Central memory CD8-positive, alpha-beta T cell (primary cell): ENCODE results near the gene GCH1.

Experiments used
- ATAC-seq: fragments of 150-1000 bp; cut with Tn5 transposase; replicated peaks from 2 replicates; pipeline ENCODE4 v1.10.0; 2022; ENCODE audit warnings: mild to moderate bottlenecking, moderate FRiP score, moderate number of reproducible peaks; ENCODE audit not compliant: poor library complexity, severe bottlenecking; ENCODE audit errors: extremely low read depth
- DNase-seq, 2 donors: peaks; one replicate each; pipeline ENCODE4 v3.0.0; 2021; ENCODE audit warnings: low spot score in 2 of 2
- H3K27ac Mint-ChIP-seq: one replicate; pipeline ENCODE4 v1.8.0; 2022; ENCODE audit warnings: low read depth, mild to moderate bottlenecking, moderate library complexity, mixed read lengths
- H3K27me3 Mint-ChIP-seq: one replicate; pipeline ENCODE4 v1.8.0; 2022; ENCODE audit warnings: mixed read lengths
- H3K36me3 Mint-ChIP-seq: one replicate; pipeline ENCODE4 v1.8.0; 2022; ENCODE audit warnings: mild to moderate bottlenecking, moderate library complexity, mixed read lengths; ENCODE audit not compliant: insufficient read depth
- H3K4me1 Mint-ChIP-seq: one replicate; pipeline ENCODE4 v1.8.0; 2022; ENCODE audit warnings: mixed read lengths
- H3K4me3 Mint-ChIP-seq: one replicate; pipeline ENCODE4 v1.8.0; 2022; ENCODE audit warnings: mild to moderate bottlenecking, moderate library complexity, mixed read lengths
- H3K9me3 Mint-ChIP-seq: one replicate; pipeline ENCODE4 v1.8.0; 2022; ENCODE audit warnings: mixed read lengths

Gene GCH1

GRCh38 chr14:54829486-54830224 is 73.0 kb downstream of the GCH1 start:
- ATAC-seq: no peak
- Mint-ChIP-seq H3K36me3 (no peaks in the 10 kb centered on the region), H3K27me3 (no peaks in the 10 kb centered on the region), H3K27ac (no peak overlapping the region), H3K4me3 (no peak overlapping the region), H3K4me1 (no peaks in the 10 kb centered on the region), H3K9me3 (peaks cover 14% of the 10 kb centered on the region)
- DNase-seq: no peak

GRCh38 chr14:54828037-54828436 is 74.6 kb downstream of the GCH1 start:
- Mint-ChIP-seq H3K27me3 (no peaks in the 10 kb centered on the region), H3K9me3 (peaks cover 26% of the 10 kb centered on the region), H3K4me3 (no peak overlapping the region), H3K4me1 (no peaks in the 10 kb centered on the region), H3K27ac (no peak overlapping the region), H3K36me3 (no peaks in the 10 kb centered on the region)
- ATAC-seq (no peak), DNase-seq (no peak)

GRCh38 chr14:54823757-54824549 is 78.7 kb downstream of the GCH1 start:
- H3K4me3 Mint-ChIP-seq: no peak overlapping the region

GRCh38 chr14:54822685-54823084 is 79.9 kb downstream of the GCH1 start:
- no peak overlapping the region for H3K4me3 Mint-ChIP-seq
- DNase-seq: no peak
- peaks cover 26% of the 10 kb centered on the region for H3K9me3 Mint-ChIP-seq
- no peaks in the 10 kb centered on the region for H3K36me3 Mint-ChIP-seq
- no peak for ATAC-seq
- no peaks in the 10 kb centered on the region for H3K4me1 Mint-ChIP-seq
- peaks cover 18% of the 10 kb centered on the region for H3K27me3 Mint-ChIP-seq
- H3K27ac Mint-ChIP-seq: no peak overlapping the region

More at GRCh38 chr14:54823757-54824549, 78.7 kb downstream of the GCH1 start:
- Mint-ChIP-seq H3K27ac (no peak overlapping the region), H3K36me3 (no peaks in the 10 kb centered on the region), H3K4me1 (no peaks in the 10 kb centered on the region), H3K9me3 (peaks cover 26% of the 10 kb centered on the region), H3K27me3 (peaks cover 18% of the 10 kb centered on the region)
- ATAC-seq (no peak), DNase-seq (no peak)

- Mint-ChIP-seq H3K27ac (no peak overlapping the region), H3K36me3 (no peaks in the 10 kb centered on the region), H3K4me3 (no peak overlapping the region), H3K9me3 (no peaks in the 10 kb centered on the region), H3K4me1 (peaks cover 5% of the 10 kb centered on the region), H3K27me3 (peaks cover 31% of the 10 kb centered on the region)
- ATAC-seq: no peak
- DNase-seq: no peak
Measured at GRCh38 chr14:54818201-54819133, 84.2 kb downstream of the GCH1 start.

GRCh38 chr14:54817506-54817905 is 85.1 kb downstream of the GCH1 start:
- Mint-ChIP-seq H3K9me3 (no peaks in the 10 kb centered on the region), H3K4me1 (peaks cover 5% of the 10 kb centered on the region), H3K4me3 (no peak overlapping the region), H3K27me3 (peaks cover 31% of the 10 kb centered on the region), H3K36me3 (no peaks in the 10 kb centered on the region), H3K27ac (no peak overlapping the region)
- no peak for DNase-seq
- ATAC-seq: no peak

- Mint-ChIP-seq H3K36me3 (no peaks in the 10 kb centered on the region), H3K9me3 (no peaks in the 10 kb centered on the region), H3K27me3 (peaks cover 31% of the 10 kb centered on the region), H3K4me1 (peaks cover 5% of the 10 kb centered on the region), H3K4me3 (no peak overlapping the region), H3K27ac (no peak overlapping the region)
- DNase-seq (no peak), ATAC-seq (no peak)
Measured at GRCh38 chr14:54816450-54816849, 86.2 kb downstream of the GCH1 start.

GRCh38 chr14:54815515-54815914 is 87.1 kb downstream of the GCH1 start:
- Mint-ChIP-seq H3K4me1 (peaks cover 5% of the 10 kb centered on the region), H3K9me3 (no peaks in the 10 kb centered on the region), H3K27ac (no peak overlapping the region), H3K27me3 (peaks cover 37% of the 10 kb centered on the region), H3K36me3 (no peaks in the 10 kb centered on the region), H3K4me3 (no peak overlapping the region)
- no peak for ATAC-seq
- DNase-seq: no peak

GRCh38 chr14:54815016-54815415 is 87.6 kb downstream of the GCH1 start:
- Mint-ChIP-seq H3K4me1 (peaks cover 5% of the 10 kb centered on the region), H3K36me3 (no peaks in the 10 kb centered on the region), H3K27ac (no peak overlapping the region), H3K27me3 (peaks cover 34% of the 10 kb centered on the region), H3K4me3 (no peak overlapping the region), H3K9me3 (no peaks in the 10 kb centered on the region)
- ATAC-seq (no peak), DNase-seq (no peak)

GRCh38 chr14:54814076-54814475 is 88.5 kb downstream of the GCH1 start:
- H3K9me3 Mint-ChIP-seq: no peaks in the 10 kb centered on the region
- H3K27ac Mint-ChIP-seq: no peak overlapping the region
- peaks cover 5% of the 10 kb centered on the region for H3K4me1 Mint-ChIP-seq
- peaks cover 25% of the 10 kb centered on the region for H3K27me3 Mint-ChIP-seq
- DNase-seq: no peak
- no peak overlapping the region for H3K4me3 Mint-ChIP-seq
- no peak for ATAC-seq
- H3K36me3 Mint-ChIP-seq: no peaks in the 10 kb centered on the region

GRCh38 chr14:54813081-54813480 is 89.5 kb downstream of the GCH1 start:
- H3K9me3 Mint-ChIP-seq: no peaks in the 10 kb centered on the region
- DNase-seq: no peak
- ATAC-seq: no peak
- H3K27me3 Mint-ChIP-seq: peaks cover 25% of the 10 kb centered on the region
- no peaks in the 10 kb centered on the region for H3K36me3 Mint-ChIP-seq
- no peak overlapping the region for H3K27ac Mint-ChIP-seq
- no peak overlapping the region for H3K4me3 Mint-ChIP-seq
- H3K4me1 Mint-ChIP-seq: peaks cover 5% of the 10 kb centered on the region

GRCh38 chr14:54812617-54813016 is 90.0 kb downstream of the GCH1 start:
- ATAC-seq (no peak), DNase-seq (no peak)
- Mint-ChIP-seq H3K27ac (no peak overlapping the region), H3K4me3 (no peak overlapping the region), H3K9me3 (no peaks in the 10 kb centered on the region), H3K4me1 (peaks cover 5% of the 10 kb centered on the region), H3K36me3 (no peaks in the 10 kb centered on the region), H3K27me3 (peaks cover 30% of the 10 kb centered on the region)
